22Rv1 (cell line): ENCODE data around the gene TNFRSF19.

Source experiments
- CTCF ChIP-seq: fragments of 450-650 bp; IDR thresholded peaks from 2 replicates; pipeline ENCODE4 v1.5.1; 2017; ENCODE audit warnings: mild to moderate bottlenecking
- ZFX ChIP-seq: fragments of 450-650 bp; IDR thresholded peaks from 2 replicates; pipeline ENCODE4 v1.6.1; 2017; ENCODE audit warnings: antibody characterized with exemption, borderline replicate concordance

- TF ChIP-seq CTCF, result no peak
- no peak for TF ChIP-seq ZFX
Observed at GRCh38 chr13:23629566-23630272, 59.5 kb downstream of the TNFRSF19 start.
